ENCODE results near the gene SPSB1. TPM values are rescaled to one million over a fixed set of nuclear protein-coding genes. Genes with fewer than 3 reads are reported as not detected.

The SPSB1 gene
- total RNA-seq, 1 experiment from 2014 or later = 33.8 TPM

DNA sequence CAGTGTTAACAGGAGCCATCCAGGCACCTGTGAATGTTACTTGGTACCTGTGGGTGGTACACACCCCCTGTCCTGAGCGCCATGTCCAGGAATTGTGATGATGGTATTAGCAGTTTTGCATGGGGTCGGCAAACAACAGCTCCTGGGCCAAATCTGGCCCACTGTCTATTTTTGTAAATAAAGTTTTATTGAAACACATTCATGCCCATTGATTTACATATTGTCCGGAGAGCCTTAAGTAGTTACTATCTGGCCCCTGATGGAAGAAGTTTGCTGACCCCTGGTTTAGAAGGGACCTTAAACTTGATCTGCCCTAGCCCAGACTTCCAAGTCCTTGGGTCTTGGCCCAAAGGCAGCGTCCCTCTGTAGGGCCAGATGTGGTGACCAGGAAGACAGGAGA, 58.3 kb downstream of the SPSB1 start:
- intact Hi-C loops (cut with micrococcal nuclease; ENCODE audit: unreplicated experiment) = loop anchor here (5.0 kb wide), 1 partner anchor 59 kb away; the partner anchor contains the start of gene SPSB1
- Histone ChIP-seq H3K9me3 (ENCODE audit: insufficient read depth, low read depth) (no peaks in the 10 kb centered on the region), H3K79me2 (ENCODE audit: low read depth) (peaks cover 12% of the 10 kb centered on the region), H3F3A (ENCODE audit: insufficient read depth, low read depth) (peaks cover 8% of the 10 kb centered on the region; the same call in 1 of the 2 replicates), H3K9me2 (ENCODE audit: insufficient read depth) (no peaks in the 10 kb centered on the region), H4K20me1 (ENCODE audit: insufficient read depth) (peaks cover 6% of the 10 kb centered on the region; the same call in 1 of the 2 replicates), H3K27me3 (ENCODE audit: insufficient read depth, low read depth) (no peaks in the 10 kb centered on the region), H3K27ac (no peak overlapping the region), H2AFZ (no peak overlapping the region), H3K4me2 (no peak overlapping the region), H3K36me3 (ENCODE audit: low read depth) (no peaks in the 10 kb centered on the region), H3K4me3 (no peak overlapping the region), H3K4me1 (replicated peaks; ENCODE audit: insufficient read depth) (peaks cover 19% of the 10 kb centered on the region)
- no peak for DNase-seq
- no TSS peak for BruUV-seq (replicated peaks)
- ChIA-PET POLR2A (ENCODE audit: unreplicated experiment) (no interaction called here), CTCF (no interaction called here)
- TF ChIP-seq CTCF (conservative IDR thresholded peaks at IDR 0.05) (no peak), EZH2 (IDR thresholded peaks at IDR 0.05; ENCODE audit: low read depth) (no peak)

- Histone ChIP-seq H2AFZ (no peak overlapping the region), H3K79me2 (ENCODE audit: low read depth) (peaks cover 7% of the 10 kb centered on the region), H3K9me2 (ENCODE audit: insufficient read depth) (no peaks in the 10 kb centered on the region), H4K20me1 (ENCODE audit: insufficient read depth) (peaks cover 6% of the 10 kb centered on the region; the same call in 1 of the 2 replicates), H3K9me3 (ENCODE audit: insufficient read depth, low read depth) (no peaks in the 10 kb centered on the region), H3K27ac (no peak overlapping the region), H3K27me3 (ENCODE audit: insufficient read depth, low read depth) (no peaks in the 10 kb centered on the region), H3K36me3 (ENCODE audit: low read depth) (no peaks in the 10 kb centered on the region), H3K4me1 (replicated peaks; ENCODE audit: insufficient read depth) (peaks cover 12% of the 10 kb centered on the region; the same call in 1 of the 2 replicates), H3K4me3 (no peak overlapping the region), H3K4me2 (no peak overlapping the region), H3F3A (ENCODE audit: insufficient read depth, low read depth) (peaks cover 8% of the 10 kb centered on the region; the same call in 1 of the 2 replicates)
- POLR2A ChIA-PET (ENCODE audit: unreplicated experiment) = no interaction called here
- intact Hi-C loops (cut with micrococcal nuclease; ENCODE audit: unreplicated experiment) = loop anchor here (5.0 kb wide), 1 partner anchor 59 kb away; the partner anchor contains the start of gene SPSB1
- CTCF ChIA-PET = no interaction called here
- peak; percentile 64 to 78 for DNase-seq
- no TSS peak for BruUV-seq (replicated peaks)
- TF ChIP-seq CTCF (conservative IDR thresholded peaks at IDR 0.05) = no peak
- TF ChIP-seq EZH2 (IDR thresholded peaks at IDR 0.05; ENCODE audit: low read depth) = no peak
These were observed 59.1 kb downstream of the SPSB1 start for GRCh38 chr1:9351654-9352271.

DNA sequence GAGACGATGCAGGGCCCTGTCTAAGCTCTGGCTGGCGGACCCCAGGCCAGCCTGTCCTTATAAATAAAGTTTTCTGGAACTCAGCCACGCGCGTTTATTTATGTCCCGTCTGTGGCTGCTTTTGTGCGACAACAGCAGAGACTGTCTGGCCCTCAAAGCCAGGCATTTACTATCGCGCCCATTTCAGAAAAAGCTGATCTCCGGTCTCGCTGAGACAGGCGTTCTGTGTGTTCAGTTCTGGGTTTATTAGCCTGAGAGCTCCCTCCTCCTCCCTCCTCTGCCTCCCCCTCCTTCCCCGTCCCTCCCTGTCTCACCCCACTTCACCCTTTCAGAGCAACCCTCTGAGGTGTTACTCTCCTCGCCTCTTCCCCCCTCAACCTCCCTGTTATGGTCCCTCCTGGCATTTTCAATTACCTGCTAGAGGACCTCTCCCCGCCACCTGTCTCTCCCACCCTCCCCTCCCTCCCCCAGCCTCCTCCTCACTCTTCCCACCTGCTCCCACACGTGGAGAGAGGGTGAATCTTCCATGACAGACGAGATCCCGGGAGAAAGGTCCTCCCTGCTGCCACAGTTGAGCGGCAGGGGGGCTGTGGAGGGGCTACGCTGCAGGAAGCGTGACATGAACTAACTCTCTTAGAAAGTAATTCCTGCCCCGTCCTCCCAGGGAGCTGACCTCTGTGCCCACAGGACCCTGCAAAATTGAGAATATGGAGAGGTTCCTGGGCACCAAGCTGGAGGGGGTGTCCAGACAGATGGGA, 59.9 kb downstream of the SPSB1 start:
- no peak for DNase-seq
- H3K79me2 ChIP-seq (ENCODE audit: low read depth) = 0 out of 2 replicates have a peak, but pooled peaks cover 5% of the 10 kb centered on the region
- ChIA-PET POLR2A (ENCODE audit: unreplicated experiment) (no interaction called here), CTCF (interaction anchor here (0.6 kb wide), 1 partner anchor 118 kb away, joined by 6 read pairs; no protein-coding TSS in a partner anchor)
- no peak overlapping the region for H3K27ac ChIP-seq
- H2AFZ ChIP-seq = no peak overlapping the region
- no TSS peak for BruUV-seq (replicated peaks)
- no peaks in the 10 kb centered on the region for H3K9me3 ChIP-seq (ENCODE audit: insufficient read depth, low read depth)
- peaks cover 6% of the 10 kb centered on the region; the same call in 1 of the 2 replicates for H4K20me1 ChIP-seq (ENCODE audit: insufficient read depth)
- intact Hi-C loops (cut with micrococcal nuclease; ENCODE audit: unreplicated experiment) = loop anchor here (5.0 kb wide), 1 partner anchor 60 kb away; the partner anchor contains the start of gene SPSB1
- TF ChIP-seq CTCF (conservative IDR thresholded peaks at IDR 0.05) (no peak), EZH2 (IDR thresholded peaks at IDR 0.05; ENCODE audit: low read depth) (no peak)
- H3K4me2 ChIP-seq = no peak overlapping the region
- peaks cover 5% of the 10 kb centered on the region; the same call in 1 of the 2 replicates for H3F3A ChIP-seq (ENCODE audit: insufficient read depth, low read depth)
- no peaks in the 10 kb centered on the region for H3K9me2 ChIP-seq (ENCODE audit: insufficient read depth)
- H3K4me1 ChIP-seq (replicated peaks; ENCODE audit: insufficient read depth) = peaks cover 12% of the 10 kb centered on the region; the same call in 1 of the 2 replicates
- H3K27me3 ChIP-seq (ENCODE audit: insufficient read depth, low read depth) = no peaks in the 10 kb centered on the region
- H3K36me3 ChIP-seq (ENCODE audit: low read depth) = no peaks in the 10 kb centered on the region
- H3K4me3 ChIP-seq = no peak overlapping the region
